B cell (primary cell): ENCODE data around the gene MRGPRG. TPM values are rescaled to one million over a fixed set of nuclear protein-coding genes. Genes with fewer than 3 reads are reported as not detected.

Source experiments
- ATAC-seq: fragments of 200-7000 bp; cut with Tn5 transposase; one replicate; pipeline ENCODE4 v1.10.0; 2021; ENCODE audit warnings: low read depth, mild to moderate bottlenecking, moderate number of reproducible peaks, moderate library complexity
- CTCF ChIA-PET: fragments of 350-600 bp; sonication (Branson Sonifier 250); formaldehyde crosslinking; loops from one replicate; lab custom pipeline; 2021; ENCODE audit warnings: antibody characterized with exemption, inconsistent platforms; lab: Charles Lee
- POLR2A ChIA-PET: fragments of 350-600 bp; sonication (Branson Sonifier 250); formaldehyde crosslinking; loops from one replicate; lab custom pipeline; 2021; ENCODE audit warnings: antibody characterized with exemption; lab: Charles Lee
- DNase-seq: peaks from one replicate; pipeline ENCODE4 v3.0.0; 2013
- H2AFZ ChIP-seq: 2 replicates; pipeline ENCODE4 v1.6.1; 2012; ENCODE audit warnings: mild to moderate bottlenecking, low read depth, low read length; ENCODE audit not compliant: insufficient read depth, poor library complexity, severe bottlenecking
- H3K27ac ChIP-seq, 2 donors: 1 replicate in 1 of 2; 2 replicates in 1 of 2; pipeline ENCODE4 v1.5.1; 2012 to 2013; ENCODE audit warnings: low read length in 2 of 2, mild to moderate bottlenecking in 2 of 2, moderate library complexity in 1 of 2
- H3K27me3 ChIP-seq, 4 experiments: fragments of 200-600 bp in 1 of 4; sonication (generic) in 1 of 4; replicated peaks in 1 of 4; 1 replicate in 2 of 4; 2 replicates in 2 of 4; pipeline versions ENCODE4 v1.6.1 to v1.7.0; 2013 to 2016; ENCODE audit warnings: low read length in 3 of 4, mild to moderate bottlenecking in 2 of 4, mixed read lengths in 1 of 4, moderate library complexity in 1 of 4; ENCODE audit not compliant: insufficient read depth in 4 of 4, control insufficient read depth in 3 of 4; ENCODE audit errors: control extremely low read depth in 1 of 4
- H3K36me3 ChIP-seq, 2 experiments: replicated peaks in 1 of 2; 1 replicate in 1 of 2; 2 replicates in 1 of 2; pipeline versions ENCODE4 v1.6.1 to v1.7.1; 2013; ENCODE audit warnings: low read length in 1 of 2; ENCODE audit not compliant: insufficient read depth in 2 of 2, control insufficient read depth in 1 of 2; ENCODE audit errors: control extremely low read depth in 1 of 2, extremely low read depth in 1 of 2
- H3K4me1 ChIP-seq, 2 donors: fragments of 200-600 bp in 1 of 2; sonication (generic) in 1 of 2; 1 replicate in 1 of 2; 2 replicates in 1 of 2; pipeline versions ENCODE4 v1.5.1 to v1.6.1; 2013 to 2017; ENCODE audit warnings: low read length in 2 of 2; ENCODE audit not compliant: control insufficient read depth in 2 of 2, insufficient read depth in 2 of 2
- H3K4me2 ChIP-seq: replicated peaks from 2 replicates; pipeline ENCODE3; 2012; ENCODE audit warnings: mild to moderate bottlenecking, low read depth, low read length; ENCODE audit not compliant: poor library complexity, severe bottlenecking
- H3K4me3 ChIP-seq, 5 experiments: fragments of 200-600 bp in 1 of 5; sonication (generic) in 1 of 5; 1 replicate in 3 of 5; 2 replicates in 2 of 5; pipeline versions ENCODE4 v1.5.1 to v1.7.0; 2011 to 2016; ENCODE audit warnings: low read length in 4 of 5, mild to moderate bottlenecking in 4 of 5, low read depth in 2 of 5, control low read depth in 1 of 5, moderate library complexity in 1 of 5; ENCODE audit not compliant: insufficient read depth in 1 of 5; ENCODE audit errors: control extremely low read depth in 1 of 5, extremely low read depth in 1 of 5
- H3K79me2 ChIP-seq: fragments of 200-600 bp; sonication (generic); one replicate; pipeline ENCODE4 v1.6.0; 2016; ENCODE audit warnings: low read length; ENCODE audit not compliant: control insufficient read depth, insufficient read depth
- H3K9ac ChIP-seq: fragments of 200-600 bp; sonication (generic); 2 replicates; pipeline ENCODE4 v1.6.1; 2017; ENCODE audit warnings: mild to moderate bottlenecking, low read length, moderate library complexity
- H3K9me3 ChIP-seq, 3 donors: one replicate each; pipeline versions ENCODE4 v1.6.1 to v1.7.1; 2013; ENCODE audit warnings: low read length in 2 of 3; ENCODE audit not compliant: control insufficient read depth in 2 of 3, insufficient read depth in 1 of 3; ENCODE audit errors: control extremely low read depth in 1 of 3
- H4K20me1 ChIP-seq: 2 replicates; pipeline ENCODE4 v1.6.0; 2012; ENCODE audit warnings: mild to moderate bottlenecking, low read length; ENCODE audit not compliant: insufficient read depth, control insufficient read depth, poor library complexity, severe bottlenecking
- H3K27ac Mint-ChIP-seq: one replicate; pipeline ENCODE4 v1.8.0; 2021; ENCODE audit warnings: mixed read lengths
- H3K27me3 Mint-ChIP-seq: one replicate; pipeline ENCODE4 v1.8.0; 2021; ENCODE audit warnings: mixed read lengths
- H3K4me1 Mint-ChIP-seq: one replicate; pipeline ENCODE4 v1.8.0; 2021; ENCODE audit warnings: mixed read lengths
- H3K4me3 Mint-ChIP-seq: one replicate; pipeline ENCODE4 v1.8.0; 2021; ENCODE audit warnings: mixed read lengths
- H3K9me3 Mint-ChIP-seq: one replicate; pipeline ENCODE4 v1.8.0; 2022; ENCODE audit warnings: mixed read lengths; ENCODE audit not compliant: insufficient read depth
- CTCF ChIP-seq: fragments of 200-600 bp; IDR thresholded peaks from one replicate; pipeline ENCODE4 v1.8.0; 2022; ENCODE audit warnings: antibody characterized with exemption, mild to moderate bottlenecking
- EZH2 ChIP-seq: IDR thresholded peaks from 2 replicates; pipeline ENCODE4 v1.6.1; 2012; ENCODE audit warnings: borderline replicate concordance, low read depth, mild to moderate bottlenecking, moderate library complexity, low read length; ENCODE audit not compliant: insufficient read depth, poor library complexity, severe bottlenecking
- WGBS: methylation state at CpG from one replicate; pipeline ENCODE4 v1.1.5; 2013; ENCODE audit warnings: missing lambda C conversion rate; ENCODE audit not compliant: insufficient coverage; 5-methylcytosine and 5-hydroxymethylcytosine counted together
- intact Hi-C: fragments of 100-400 bp; cut with micrococcal nuclease; formaldehyde crosslinking; loops from one replicate; pipeline ENCODE4 v1.10.0; 2022
- polyA plus RNA-seq: library from polyadenylated mRNA; depleted of rRNA; stranded (reverse); fragments of >200 nt; gene quantifications from 2 replicates; pipeline ENCODE4 v1.2.3, GENCODE V29; 2012
- total RNA-seq, 2 donors: library from RNA; stranded (reverse); fragments of 120-200 nt in 1 of 2; gene quantifications; 1 replicate in 1 of 2; 2 replicates in 1 of 2; pipeline versions ENCODE4 v1.2.3 to v1.2.4, GENCODE V29; 2013 to 2022

The MRGPRG gene
- total and polyA plus RNA-seq, 2 donors (not counting 1 experiment from before 2014, with no cell fraction given): not detected

- DNase-seq (no peak), ATAC-seq (no peak)
- WGBS: 76% methylated on average over 19 of the region's 22 CpGs
- Histone ChIP-seq H3K9me3 (no peaks in the 10 kb centered on the region), H3K27me3 (no peaks in the 10 kb centered on the region), H3K4me2 (no peak overlapping the region), H3K79me2 (no peaks in the 10 kb centered on the region), H3K27ac (no peak overlapping the region), H3K36me3 (no peaks in the 10 kb centered on the region), H3K4me1 (no peaks in the 10 kb centered on the region), H3K9ac (no peak overlapping the region), H2AFZ (no peak overlapping the region), H3K4me3 (no peak overlapping the region), H4K20me1 (no peaks in the 10 kb centered on the region)
- ChIA-PET POLR2A (no interaction called here), CTCF (no interaction called here)
- no peak overlapping the region for H3K27ac Mint-ChIP-seq
- no peaks in the 10 kb centered on the region for H3K4me1 Mint-ChIP-seq
- H3K9me3 Mint-ChIP-seq: no peaks in the 10 kb centered on the region
- H3K4me3 Mint-ChIP-seq: no peak overlapping the region
- no peaks in the 10 kb centered on the region for H3K27me3 Mint-ChIP-seq
- intact Hi-C loops: no loop called here
- TF ChIP-seq CTCF: no peak
- TF ChIP-seq EZH2: no peak
Observed at GRCh38 chr11:3195251-3196160, 23.1 kb downstream of the MRGPRG start.
